ENCODE data around the gene HNRNPL. TPM values are rescaled to one million over a fixed set of nuclear protein-coding genes. Genes with fewer than 3 reads are reported as not detected.

The HNRNPL gene
- total RNA-seq, 1 experiment from 2014 or later = 749 TPM

DNA sequence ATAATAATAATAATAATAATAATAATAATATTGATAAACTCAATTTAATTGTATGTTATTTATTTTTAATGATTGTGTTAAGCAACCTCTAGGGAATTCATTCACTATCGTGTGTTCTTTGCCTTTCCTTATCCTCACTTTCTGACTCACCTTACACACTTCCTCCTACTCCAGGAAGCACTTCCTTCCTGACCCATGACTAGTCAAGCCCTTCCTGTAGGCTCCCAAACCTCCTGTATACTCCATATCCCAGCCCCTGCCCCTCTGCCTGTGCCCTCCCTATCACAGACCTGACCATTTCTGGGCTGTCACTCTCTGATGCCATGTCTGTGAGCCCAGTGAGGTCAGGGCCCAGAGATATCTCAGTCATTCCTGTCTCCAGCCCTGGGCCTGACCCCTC, 44.6 kb downstream of the HNRNPL start:
- Histone ChIP-seq H3K9me3 (ENCODE audit: control insufficient read depth, insufficient read depth, low read depth, low read length) (no peaks in the 10 kb centered on the region), H3K27ac (ENCODE audit: low read length) (no peak overlapping the region), H3K36me3 (ENCODE audit: control insufficient read depth, insufficient read depth, low read length) (no peaks in the 10 kb centered on the region), H3K4me3 (ENCODE audit: low read depth in 2 of 2, low read length in 2 of 2) (no peak overlapping the region), H3K4me1 (ENCODE audit: control insufficient read depth, insufficient read depth, low read length) (no peaks in the 10 kb centered on the region), H3K27me3 (ENCODE audit: control insufficient read depth, insufficient read depth, low read length) (no peaks in the 10 kb centered on the region)
- BruUV-seq (replicated peaks) = no TSS peak
- POLR2A ChIA-PET = interaction anchor here (0.6 to 1.1 kb wide), 3 partner anchors 47 to 287 kb away, joined by 4 to 6 read pairs (median 5); no protein-coding TSS in a partner anchor
- in situ Hi-C loops (cut with HindIII; ENCODE audit: low pct_unique_long_range_greater_than_20kb, low sequenced_read_pairs) = no loop called here
- intact Hi-C loops (cut with micrococcal nuclease; ENCODE audit: unreplicated experiment) = no loop called here
- CTCF ChIA-PET = interaction anchor here (0.8 kb wide), 1 partner anchor 26 kb away, joined by 3 read pairs; the partner anchor contains the start of gene ECH1
- 0 out of 2 replicates have a peak, but pooled peaks have one; percentile 8 for ATAC-seq
- TF ChIP-seq POLR2AphosphoS5 (IDR thresholded peaks at IDR 0.05; ENCODE audit: low read depth, low read length) = no peak
- no peak for TF ChIP-seq TCF7L2 (IDR thresholded peaks at IDR 0.05; ENCODE audit: low read depth, low read length)
- TF ChIP-seq, protein P1, sequence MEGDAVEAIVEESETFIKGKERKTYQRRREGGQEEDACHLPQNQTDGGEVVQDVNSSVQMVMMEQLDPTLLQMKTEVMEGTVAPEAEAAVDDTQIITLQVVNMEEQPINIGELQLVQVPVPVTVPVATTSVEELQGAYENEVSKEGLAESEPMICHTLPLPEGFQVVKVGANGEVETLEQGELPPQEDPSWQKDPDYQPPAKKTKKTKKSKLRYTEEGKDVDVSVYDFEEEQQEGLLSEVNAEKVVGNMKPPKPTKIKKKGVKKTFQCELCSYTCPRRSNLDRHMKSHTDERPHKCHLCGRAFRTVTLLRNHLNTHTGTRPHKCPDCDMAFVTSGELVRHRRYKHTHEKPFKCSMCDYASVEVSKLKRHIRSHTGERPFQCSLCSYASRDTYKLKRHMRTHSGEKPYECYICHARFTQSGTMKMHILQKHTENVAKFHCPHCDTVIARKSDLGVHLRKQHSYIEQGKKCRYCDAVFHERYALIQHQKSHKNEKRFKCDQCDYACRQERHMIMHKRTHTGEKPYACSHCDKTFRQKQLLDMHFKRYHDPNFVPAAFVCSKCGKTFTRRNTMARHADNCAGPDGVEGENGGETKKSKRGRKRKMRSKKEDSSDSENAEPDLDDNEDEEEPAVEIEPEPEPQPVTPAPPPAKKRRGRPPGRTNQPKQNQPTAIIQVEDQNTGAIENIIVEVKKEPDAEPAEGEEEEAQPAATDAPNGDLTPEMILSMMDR (IDR thresholded peaks at IDR 0.05) = no peak
- TF ChIP-seq, protein P2, sequence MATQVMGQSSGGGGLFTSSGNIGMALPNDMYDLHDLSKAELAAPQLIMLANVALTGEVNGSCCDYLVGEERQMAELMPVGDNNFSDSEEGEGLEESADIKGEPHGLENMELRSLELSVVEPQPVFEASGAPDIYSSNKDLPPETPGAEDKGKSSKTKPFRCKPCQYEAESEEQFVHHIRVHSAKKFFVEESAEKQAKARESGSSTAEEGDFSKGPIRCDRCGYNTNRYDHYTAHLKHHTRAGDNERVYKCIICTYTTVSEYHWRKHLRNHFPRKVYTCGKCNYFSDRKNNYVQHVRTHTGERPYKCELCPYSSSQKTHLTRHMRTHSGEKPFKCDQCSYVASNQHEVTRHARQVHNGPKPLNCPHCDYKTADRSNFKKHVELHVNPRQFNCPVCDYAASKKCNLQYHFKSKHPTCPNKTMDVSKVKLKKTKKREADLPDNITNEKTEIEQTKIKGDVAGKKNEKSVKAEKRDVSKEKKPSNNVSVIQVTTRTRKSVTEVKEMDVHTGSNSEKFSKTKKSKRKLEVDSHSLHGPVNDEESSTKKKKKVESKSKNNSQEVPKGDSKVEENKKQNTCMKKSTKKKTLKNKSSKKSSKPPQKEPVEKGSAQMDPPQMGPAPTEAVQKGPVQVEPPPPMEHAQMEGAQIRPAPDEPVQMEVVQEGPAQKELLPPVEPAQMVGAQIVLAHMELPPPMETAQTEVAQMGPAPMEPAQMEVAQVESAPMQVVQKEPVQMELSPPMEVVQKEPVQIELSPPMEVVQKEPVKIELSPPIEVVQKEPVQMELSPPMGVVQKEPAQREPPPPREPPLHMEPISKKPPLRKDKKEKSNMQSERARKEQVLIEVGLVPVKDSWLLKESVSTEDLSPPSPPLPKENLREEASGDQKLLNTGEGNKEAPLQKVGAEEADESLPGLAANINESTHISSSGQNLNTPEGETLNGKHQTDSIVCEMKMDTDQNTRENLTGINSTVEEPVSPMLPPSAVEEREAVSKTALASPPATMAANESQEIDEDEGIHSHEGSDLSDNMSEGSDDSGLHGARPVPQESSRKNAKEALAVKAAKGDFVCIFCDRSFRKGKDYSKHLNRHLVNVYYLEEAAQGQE (IDR thresholded peaks at IDR 0.05; ENCODE audit: insufficient read depth in 1 of 2, low read depth in 2 of 2, low read length in 1 of 2) = no peak
- no peak for TF ChIP-seq SIN3A (IDR thresholded peaks at IDR 0.05; ENCODE audit: borderline replicate concordance, insufficient read depth, low read depth, low read length)
- DNase-seq (ENCODE audit: low read depth, low spot score) = no peak

DNA sequence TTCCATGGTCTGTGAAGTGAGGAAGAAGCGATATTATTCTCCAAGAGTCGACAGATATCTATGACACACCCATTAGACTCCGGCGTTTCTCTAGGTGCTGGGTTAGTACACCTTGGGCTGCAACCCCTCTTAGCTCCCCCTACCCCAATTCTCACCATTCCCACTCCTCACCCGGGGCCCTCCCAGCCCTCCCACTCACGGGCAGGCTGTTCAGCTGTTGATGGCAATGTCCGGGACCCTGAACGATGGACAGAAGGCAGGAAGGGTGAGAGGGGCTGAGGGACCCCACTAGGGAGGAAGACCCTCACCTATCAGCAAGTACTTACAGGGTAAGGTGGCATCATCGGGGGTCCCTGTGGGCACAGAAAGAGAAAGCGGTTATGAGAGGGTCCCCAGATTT, 46.2 kb downstream of the HNRNPL start:
- in situ Hi-C loops (cut with HindIII; ENCODE audit: low pct_unique_long_range_greater_than_20kb, low sequenced_read_pairs) = no loop called here
- intact Hi-C loops (cut with micrococcal nuclease; ENCODE audit: unreplicated experiment) = no loop called here
- ChIA-PET POLR2A (no interaction called here), CTCF (interaction anchor here (0.5 kb wide), 1 partner anchor 170 kb away, joined by 7 read pairs; no protein-coding TSS in a partner anchor)
- BruUV-seq (replicated peaks) = no TSS peak
- H3K36me3 ChIP-seq (ENCODE audit: control insufficient read depth, insufficient read depth, low read length) = no peaks in the 10 kb centered on the region
- H3K27me3 ChIP-seq (ENCODE audit: control insufficient read depth, insufficient read depth, low read length) = no peaks in the 10 kb centered on the region
- peaks cover 7% of the 10 kb centered on the region; the same call in 1 of the 2 replicates for H3K4me1 ChIP-seq (ENCODE audit: control insufficient read depth, insufficient read depth, low read length)
- H3K9me3 ChIP-seq (ENCODE audit: control insufficient read depth, insufficient read depth, low read depth, low read length) = no peaks in the 10 kb centered on the region
- no peak overlapping the region for H3K27ac ChIP-seq (ENCODE audit: low read length)
- no peak overlapping the region for H3K4me3 ChIP-seq (ENCODE audit: low read depth in 2 of 2, low read length in 2 of 2)
- ATAC-seq (no peak), DNase-seq (ENCODE audit: low read depth, low spot score) (no peak)
- TF ChIP-seq, protein P1 (IDR thresholded peaks at IDR 0.05) = no peak
- TF ChIP-seq SIN3A (IDR thresholded peaks at IDR 0.05; ENCODE audit: borderline replicate concordance, insufficient read depth, low read depth, low read length) (no peak), TCF7L2 (IDR thresholded peaks at IDR 0.05; ENCODE audit: low read depth, low read length) (no peak), POLR2AphosphoS5 (IDR thresholded peaks at IDR 0.05; ENCODE audit: low read depth, low read length) (no peak)
- TF ChIP-seq, protein P2 (IDR thresholded peaks at IDR 0.05; ENCODE audit: insufficient read depth in 1 of 2, low read depth in 2 of 2, low read length in 1 of 2) = no peak

Measured in Panc1 (cell line).